ENCODE measurements around the gene OR5H1. TPM values are rescaled to one million over a fixed set of nuclear protein-coding genes. Genes with fewer than 3 reads are reported as not detected.

OR5H1 gene
- total RNA-seq, 1 experiment from 2014 or later: not detected

Other genes with a start within 250 kb of the OR5H1 start
- gene RIOX2, start 158.3 kb upstream of the OR5H1 start, total RNA-seq (2014; rRNA removed; shearing (Covaris generic)): 35.0 and 35.5 TPM in 2 replicates
- not detected in 2 replicates for gene GABRR3, start 95.4 kb upstream of the OR5H1 start, total RNA-seq (2014; rRNA removed; shearing (Covaris generic))
- not detected in 2 replicates for gene OR5AC2, start 43.5 kb upstream of the OR5H1 start, total RNA-seq (2014; rRNA removed; shearing (Covaris generic))
- not detected in 2 replicates for gene OR5H14, start 16.8 kb downstream of the OR5H1 start, total RNA-seq (2014; rRNA removed; shearing (Covaris generic))
- gene OR5H15, start 36.0 kb downstream of the OR5H1 start, total RNA-seq (2014; rRNA removed; shearing (Covaris generic)): not detected in 2 replicates
- gene OR5H6, start 133.5 kb downstream of the OR5H1 start, total RNA-seq (2014; rRNA removed; shearing (Covaris generic)): not detected in 2 replicates
- gene OR5H2, start 151.8 kb downstream of the OR5H1 start, total RNA-seq (2014; rRNA removed; shearing (Covaris generic)): not detected in 2 replicates
- gene OR5K4, start 223.1 kb downstream of the OR5H1 start, total RNA-seq (2014; rRNA removed; shearing (Covaris generic)): not detected in 2 replicates